NCI-H2107 (cell line): ENCODE data around the gene ZNF341.
"Not testable (repeated sequence)": the region's sequence is repeated elsewhere in the genome, so short reads cannot be mapped to it uniquely, and the experiment has no call there.

Experiments used
- DNase-seq: peaks from one replicate; lab custom pipeline; 2025; lab: John Stamatoyannopoulos, UW

ZNF341 gene

DNA sequence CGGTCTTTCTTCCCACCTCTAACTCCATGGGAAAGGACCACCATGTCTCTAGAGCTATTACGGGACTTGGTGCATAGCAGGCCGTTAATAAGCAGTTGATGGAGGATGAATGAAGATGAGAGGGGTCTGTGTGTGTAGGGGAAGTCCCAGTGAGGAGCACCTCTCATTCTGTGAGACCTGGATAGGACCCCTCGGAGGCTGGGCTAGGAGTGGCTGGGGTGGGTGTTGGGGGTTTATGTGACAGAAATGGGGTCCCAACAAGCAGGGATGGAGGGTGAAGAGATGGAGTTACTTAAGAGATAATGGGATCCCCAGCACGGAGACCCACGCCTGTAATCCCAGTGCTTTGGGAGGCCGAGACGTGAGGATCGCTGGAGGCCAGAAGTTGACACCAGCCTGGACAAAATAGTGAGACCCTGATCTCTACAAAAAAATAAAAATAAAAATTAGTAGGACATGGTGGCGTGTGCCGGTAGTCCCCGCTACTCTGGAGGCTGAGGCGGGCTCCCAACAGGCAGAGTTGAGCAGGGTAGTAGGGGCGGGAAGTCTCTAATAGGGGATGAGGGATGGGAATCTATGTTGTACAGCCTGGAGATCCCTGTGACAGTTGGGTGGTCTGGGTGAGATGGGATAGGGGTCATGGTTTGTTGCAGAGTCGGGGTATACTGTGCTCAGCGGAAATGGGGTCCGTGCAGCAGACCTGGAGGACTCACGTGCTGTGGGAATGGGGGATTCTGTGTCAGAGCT lies 677 bp upstream of the ZNF341 start:
- DNase-seq = no peak

DNA sequence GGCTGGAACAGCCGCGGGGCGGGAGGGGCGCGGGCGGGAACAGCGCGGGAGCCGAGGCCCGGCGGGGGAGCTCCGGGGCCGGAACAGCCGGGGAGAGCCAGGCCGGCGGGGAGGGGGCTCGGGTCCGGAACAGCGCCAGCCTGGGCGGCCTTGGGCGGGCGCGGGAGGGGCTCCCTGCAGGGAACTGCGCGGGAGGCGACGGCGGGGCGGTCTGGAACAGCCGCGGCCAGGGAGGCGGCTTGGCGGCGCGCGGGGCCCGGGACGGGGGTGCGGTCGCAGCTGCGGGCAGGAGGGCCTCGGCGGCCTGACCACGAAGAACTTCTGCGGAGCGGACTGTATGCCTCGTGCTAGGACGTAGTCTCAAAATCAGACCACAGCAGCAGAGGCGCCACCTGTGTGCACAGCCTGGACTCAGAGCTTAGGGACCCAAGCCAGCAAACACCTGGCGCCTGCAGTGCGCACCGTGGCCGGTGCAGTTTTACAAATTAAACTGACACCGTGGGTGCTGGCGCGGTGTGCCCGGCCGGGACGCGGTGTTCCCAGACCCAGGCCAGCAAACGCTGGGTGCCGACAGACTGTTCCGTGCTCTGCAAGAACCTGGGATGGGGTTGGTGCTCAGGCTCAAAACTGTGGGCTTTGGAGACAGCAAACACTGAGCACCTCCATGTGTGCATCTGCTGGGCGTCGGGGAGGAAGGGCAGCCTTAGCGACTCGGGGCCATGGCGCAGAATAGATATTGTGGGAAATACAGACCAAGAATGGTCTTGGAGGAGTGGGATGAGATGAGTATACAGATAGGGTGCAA lies 572 bp downstream of the ZNF341 start:
- DNase-seq = no peak

DNA sequence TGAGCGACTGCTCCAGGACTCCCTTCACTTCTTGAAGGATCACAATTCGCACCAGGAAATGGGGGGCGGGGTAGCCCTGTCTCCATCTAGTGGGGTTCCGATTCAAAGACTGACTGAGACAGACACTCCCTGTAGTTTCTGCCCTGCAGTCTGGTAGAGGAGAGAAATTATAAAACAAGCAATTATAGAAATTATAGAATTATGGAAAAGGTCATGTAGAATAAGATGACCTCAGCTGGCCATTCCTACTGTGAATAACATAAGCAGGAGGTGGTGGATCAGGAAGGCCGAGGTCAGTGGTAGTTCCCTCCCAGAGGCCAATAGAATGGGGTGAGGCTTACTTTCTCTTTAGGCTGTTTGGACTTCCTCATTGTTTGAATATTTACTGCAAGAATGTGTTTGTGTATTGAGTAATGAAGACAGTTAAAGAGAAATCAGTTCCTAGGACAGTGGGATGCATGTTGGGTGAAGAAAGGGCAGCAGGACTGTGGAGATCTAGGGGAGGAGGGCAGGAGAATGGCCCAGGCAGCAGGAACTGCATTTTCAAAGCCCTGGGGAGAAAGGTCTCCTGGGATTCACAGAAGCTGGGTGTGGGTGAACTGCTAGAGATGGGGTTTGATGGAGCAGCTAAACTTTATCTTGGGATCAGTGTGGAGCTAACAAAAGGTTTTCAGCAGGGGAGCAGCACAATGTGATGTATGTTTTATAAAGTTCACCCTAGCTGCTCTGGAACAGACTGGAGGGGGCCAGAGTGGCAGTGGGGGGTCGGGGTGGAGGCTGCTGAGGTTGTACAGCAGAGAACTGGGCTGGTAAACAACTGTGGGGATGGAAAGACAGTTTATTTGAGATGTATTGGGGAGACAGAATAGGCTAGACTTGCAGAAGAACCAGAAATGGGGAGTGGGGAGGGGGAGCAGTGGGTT lies 2.1 kb downstream of the ZNF341 start:
- DNase-seq = no peak

DNA sequence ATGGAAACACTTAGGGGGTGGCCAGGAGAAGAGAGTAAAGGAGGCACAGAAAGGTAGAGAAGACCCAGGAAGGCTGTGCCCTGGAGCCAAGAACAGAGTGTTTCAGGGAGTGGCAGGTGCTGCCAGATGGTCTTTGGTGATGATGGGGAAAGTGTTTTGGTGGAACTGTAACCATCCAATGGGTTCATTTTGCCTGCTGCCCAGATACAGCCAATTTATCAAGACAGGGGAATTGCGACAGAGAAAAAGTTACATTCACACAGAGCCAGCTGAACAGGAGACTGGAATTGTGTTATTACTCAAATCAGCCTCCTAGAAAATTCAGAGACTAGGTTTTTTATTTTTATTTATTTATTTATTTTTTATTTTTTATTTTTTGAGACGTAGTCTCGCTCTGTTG lies 5.2 kb downstream of the ZNF341 start:
- no peak for DNase-seq

DNA sequence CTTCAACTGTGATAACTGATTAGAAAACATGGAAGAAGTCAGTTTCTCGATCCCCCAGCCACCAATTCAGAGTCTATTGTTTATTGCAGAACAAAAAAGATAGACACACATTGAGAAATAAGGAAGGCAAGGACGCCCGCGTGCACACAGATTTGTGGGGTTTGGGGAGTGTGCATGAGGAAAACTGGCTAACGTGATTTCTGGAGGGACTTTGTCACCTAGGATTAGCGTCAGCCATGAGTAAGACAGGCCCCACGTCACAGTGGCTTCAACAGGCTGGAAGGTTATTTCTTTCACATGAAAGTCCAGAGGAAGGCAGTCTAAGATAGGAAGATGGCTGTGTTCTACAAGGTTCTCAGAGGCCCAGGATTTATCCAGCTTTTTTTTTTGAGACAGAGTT lies 7.7 kb downstream of the ZNF341 start:
- no peak for DNase-seq

DNA sequence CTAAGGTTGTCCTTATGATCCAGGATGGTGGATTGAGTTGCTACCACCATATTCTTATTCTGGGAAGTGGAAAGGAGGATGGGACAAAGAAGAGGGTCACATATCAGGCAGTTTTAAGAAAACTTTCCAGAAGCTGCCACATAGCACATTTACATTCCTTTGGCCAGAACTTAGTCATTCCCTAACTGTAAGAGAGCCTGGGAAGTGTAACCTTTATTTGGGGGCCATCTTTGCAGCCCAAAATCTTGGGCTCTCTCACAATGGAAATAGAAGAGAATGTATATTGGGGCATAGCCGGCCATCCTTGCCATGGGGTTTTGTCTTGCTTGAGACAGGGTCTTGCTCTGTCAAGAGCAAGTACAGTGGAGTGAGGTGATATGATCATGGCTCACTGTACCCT lies 8.4 kb downstream of the ZNF341 start:
- no peak for DNase-seq

DNA sequence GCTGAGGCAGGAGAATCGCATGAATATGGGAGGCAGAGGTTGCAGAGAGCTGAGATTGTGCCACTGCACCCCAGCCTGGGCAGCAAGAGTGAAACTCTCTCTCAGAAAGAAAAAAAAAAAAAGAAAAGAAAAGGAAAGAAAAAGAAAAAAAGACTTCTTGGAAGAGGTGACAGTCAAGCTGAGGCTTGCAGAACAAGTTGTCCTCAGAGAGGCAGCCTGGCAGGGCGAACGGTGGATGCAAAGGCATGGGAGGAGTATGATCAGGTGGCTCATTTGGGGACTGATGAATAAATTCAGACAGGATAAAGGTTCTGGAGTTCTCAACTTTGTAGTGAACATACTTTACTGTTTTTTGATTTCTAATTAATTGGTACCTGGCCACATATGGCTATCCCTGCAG lies 12.4 kb downstream of the ZNF341 start:
- no peak for DNase-seq

DNA sequence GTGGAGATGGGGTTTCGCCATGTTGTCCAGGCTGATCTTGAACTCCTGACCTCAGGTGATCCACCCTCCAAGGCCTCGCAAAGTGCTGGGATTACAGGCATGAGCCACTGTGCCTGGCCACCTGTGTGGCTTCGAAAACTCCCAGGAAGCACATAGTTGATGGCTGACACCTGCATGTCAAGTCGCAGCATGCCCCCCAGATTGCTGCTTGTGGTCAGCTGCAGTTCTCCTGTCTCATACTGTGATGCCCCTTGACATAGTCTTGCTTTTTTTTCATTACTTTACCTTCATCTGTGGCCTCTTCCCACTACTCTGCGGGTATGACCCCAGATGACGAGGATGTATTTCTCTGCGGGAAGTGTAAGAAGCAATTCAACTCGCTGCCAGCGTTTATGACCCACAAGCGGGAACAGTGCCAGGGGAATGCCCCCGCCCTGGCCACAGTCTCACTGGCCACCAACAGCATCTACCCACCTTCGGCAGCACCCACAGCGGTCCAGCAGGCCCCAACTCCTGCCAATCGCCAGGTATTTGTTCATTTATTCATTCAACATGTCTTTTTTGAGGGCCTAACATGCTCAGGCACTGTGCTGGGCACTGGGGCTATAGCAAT lies 13.1 kb downstream of the ZNF341 start:
- no peak for DNase-seq

DNA sequence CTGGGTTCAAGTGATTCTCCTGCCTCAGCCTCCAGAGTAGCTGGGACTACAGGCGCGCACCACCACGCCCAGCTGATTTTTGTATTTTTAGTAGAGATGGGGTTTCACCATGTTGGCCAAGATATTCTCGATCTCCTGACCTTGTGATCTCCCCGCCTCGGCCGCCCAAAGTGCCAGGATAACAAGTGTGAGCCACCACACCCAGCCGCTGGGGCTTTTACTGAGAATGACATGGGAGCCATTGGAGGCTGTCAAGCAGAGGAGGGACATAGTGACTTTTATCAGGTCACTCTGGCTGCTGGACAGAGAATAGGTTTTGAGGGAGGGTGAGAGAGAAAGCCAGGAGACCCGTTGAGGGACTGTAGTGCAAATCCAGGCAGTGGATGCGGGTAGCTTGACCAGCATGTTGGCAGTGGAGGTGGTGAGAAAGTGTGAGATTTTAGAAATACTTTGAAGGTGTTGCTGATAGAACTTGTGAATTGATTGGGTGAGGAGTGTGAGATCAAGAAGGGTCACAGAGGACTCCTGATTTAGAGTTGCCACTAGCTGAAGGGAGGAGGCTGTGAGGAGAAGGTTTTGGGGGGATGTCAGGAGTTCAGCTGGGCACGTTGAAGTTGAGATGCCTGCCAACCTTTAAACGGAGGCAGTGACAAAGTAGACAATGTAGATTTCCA lies 14.7 kb downstream of the ZNF341 start:
- no peak for DNase-seq

DNA sequence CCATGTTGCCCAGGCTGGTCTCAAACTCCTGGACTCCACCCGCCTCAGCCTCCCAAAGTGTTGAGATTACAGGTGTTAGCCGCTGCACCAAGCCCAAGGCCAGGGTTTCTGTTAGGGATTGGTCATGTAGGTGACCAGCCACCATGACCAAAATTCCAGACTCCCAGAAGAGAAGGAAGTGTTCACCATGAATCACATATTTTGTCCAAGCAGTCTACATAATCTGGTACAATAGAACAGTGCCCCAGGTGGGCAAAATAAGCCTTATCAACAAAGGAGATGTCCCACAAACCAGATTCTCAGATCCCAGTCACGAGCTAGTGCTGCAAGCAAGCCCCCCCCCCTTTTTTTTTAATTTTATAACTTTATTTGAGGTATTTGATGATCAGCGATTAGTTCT lies 20.0 kb downstream of the ZNF341 start:
- DNase-seq = no peak

DNA sequence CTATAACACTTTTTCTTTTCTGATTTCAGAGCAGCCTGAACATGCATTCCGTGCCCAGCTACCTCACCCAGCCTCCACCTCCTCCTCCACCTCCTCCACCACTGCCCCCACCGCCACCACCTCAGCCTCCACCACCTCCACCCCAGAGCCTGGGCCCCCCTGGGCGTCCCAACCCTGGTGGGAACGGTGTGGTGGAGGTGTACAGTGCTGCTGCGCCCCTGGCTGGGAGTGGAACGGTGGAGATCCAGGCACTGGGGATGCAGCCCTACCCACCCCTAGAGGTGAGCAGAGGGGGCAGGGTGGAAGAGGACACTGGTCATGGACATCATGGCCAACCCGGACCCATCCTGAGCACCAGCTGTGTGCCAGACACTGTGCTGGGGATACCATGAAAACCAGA lies 21.3 kb downstream of the ZNF341 start:
- no peak for DNase-seq

DNA sequence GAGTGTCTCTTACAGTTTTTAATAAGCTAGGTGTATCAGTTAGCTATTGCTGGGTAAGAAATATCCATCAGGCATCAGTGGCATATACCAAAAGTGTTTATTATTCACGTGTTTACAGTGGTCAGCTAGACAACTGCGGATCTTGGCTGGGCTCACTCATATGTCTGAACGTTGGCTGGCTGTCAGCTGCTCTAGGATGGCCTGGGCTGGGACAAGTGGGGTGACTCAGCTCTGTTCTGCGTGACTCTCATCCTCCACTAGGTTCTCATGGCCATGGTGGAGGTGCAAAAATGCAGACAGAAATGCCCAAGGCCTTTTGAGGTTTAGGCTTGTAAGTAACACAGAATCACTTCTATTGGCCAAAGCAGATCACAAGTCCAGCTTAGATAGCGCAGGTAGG lies 22.0 kb downstream of the ZNF341 start:
- DNase-seq = no peak

DNA sequence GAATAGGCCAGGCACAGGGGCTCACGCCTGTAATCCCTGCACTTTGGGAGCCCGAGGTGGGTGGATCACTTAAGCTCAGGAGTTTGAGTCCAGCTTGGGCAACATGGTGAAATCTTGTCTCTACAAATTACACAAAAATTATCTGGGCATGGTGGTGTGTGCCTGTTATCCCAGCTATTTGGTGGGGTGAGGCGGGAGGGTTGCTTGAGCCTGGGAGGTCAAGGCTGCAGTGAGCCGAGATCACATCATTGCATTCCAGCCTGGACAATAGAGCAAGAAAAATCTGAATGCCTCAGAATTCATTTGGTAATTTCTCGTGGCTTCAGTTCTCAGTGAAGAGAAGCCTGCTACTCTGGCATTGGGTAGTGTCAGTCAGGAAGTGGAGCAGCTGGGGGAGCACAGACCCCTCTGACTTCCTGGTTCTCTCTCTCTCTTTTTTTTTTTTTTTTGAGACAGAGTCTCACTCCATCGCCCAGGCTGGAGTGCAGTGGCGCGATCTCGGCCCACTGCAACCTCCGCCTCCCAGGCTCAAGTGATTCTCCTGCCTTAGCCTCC lies 24.2 kb downstream of the ZNF341 start:
- not testable (repeated sequence) for DNase-seq

DNA sequence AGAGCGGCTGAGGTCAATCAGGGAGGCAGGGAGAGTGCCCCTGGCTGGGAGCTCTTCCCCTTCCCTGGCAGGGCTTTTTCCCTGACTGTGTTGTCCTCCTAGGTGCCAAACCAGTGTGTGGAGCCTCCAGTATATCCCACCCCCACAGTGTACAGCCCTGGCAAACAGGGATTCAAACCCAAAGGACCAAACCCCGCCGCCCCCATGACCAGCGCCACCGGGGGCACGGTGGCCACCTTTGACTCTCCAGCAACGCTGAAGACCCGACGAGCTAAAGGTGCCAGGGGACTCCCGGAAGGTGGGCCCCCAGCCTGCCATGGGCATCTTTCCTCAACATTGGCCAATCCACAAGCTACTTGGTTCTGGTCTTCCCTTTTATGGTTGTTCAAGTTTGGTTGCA lies 25.2 kb downstream of the ZNF341 start:
- DNase-seq = no peak

DNA sequence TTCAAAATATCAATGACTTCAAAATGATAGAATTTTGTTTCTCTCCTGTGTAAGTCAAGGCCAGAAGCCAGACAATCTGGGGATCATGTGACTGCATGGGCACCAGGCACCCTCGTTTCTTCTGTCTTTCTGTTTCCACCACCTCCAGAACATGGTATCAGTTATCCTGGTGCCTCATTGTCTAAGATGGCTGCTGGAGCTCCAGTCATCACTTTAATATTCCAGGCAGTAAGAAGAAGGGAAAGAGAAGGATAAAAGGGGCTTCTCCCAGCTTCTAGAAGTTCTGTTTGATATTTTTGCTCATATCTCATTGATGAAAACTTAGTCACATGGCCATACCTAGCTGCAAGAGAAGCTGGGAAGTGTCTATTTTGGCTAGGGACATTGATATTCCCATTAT lies 25.7 kb downstream of the ZNF341 start:
- DNase-seq = no peak

DNA sequence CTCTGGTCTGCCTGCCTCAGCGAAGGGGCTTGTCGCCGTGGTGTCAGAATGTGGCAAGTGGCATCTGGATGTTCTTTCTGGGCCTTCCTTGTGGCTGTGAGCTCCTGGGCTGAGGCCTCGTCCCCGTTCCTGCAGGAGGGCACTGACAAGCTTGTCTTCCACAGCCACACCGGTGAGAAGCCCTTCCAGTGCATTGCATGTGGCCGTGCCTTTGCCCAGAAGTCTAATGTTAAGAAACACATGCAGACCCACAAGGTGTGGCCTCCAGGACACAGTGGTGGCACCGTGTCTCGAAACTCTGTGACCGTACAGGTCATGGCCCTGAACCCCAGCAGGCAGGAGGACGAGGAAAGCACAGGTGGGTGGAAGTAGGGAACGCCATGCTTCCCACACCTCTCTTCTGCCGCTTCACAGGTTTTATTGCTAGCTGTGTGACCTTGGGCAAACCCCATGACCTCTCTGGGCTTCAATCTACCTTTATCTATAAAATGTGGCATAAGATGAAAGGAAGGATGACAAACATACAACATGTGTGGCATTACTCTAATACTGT lies 30.0 kb downstream of the ZNF341 start:
- DNase-seq = no peak

DNA sequence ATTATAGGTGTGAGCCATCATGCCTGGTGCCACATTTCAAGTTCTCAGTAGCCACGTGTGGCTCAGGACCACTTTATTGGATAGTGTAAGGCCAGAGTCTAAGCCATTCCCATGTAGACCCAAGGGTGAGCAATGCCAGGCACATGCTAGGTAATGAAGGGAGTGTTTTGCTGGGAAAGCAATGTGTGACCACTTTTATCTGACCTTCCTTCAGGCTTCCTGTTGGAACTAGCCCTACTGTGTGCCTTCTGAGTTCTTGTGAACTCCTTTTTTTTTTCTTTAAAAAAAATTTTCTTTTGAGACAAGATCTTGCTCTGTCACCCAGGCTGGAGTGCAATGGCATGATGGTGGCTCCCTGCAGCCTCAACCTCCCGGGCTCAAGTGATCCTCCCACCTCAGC lies 33.3 kb downstream of the ZNF341 start:
- DNase-seq = no peak

DNA sequence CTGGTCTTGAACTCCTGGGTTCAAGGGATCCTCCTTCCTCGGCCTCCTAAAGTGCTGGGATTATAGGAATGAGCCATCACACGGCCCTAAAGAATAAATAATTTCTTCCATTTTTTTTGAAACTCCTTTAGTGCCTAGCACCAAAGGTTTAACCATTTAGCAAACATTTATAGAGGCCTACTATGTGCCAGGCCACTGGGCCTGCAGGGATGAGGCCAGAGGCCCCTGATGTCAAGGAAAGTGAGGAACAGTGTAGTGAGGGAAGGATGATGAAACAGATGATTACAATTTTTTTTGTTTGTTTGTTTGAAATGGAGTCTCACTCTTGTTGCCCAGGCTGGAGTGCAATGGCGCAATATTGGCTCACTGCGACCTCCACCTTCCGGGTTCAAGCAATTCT lies 33.8 kb downstream of the ZNF341 start:
- DNase-seq = no peak

DNA sequence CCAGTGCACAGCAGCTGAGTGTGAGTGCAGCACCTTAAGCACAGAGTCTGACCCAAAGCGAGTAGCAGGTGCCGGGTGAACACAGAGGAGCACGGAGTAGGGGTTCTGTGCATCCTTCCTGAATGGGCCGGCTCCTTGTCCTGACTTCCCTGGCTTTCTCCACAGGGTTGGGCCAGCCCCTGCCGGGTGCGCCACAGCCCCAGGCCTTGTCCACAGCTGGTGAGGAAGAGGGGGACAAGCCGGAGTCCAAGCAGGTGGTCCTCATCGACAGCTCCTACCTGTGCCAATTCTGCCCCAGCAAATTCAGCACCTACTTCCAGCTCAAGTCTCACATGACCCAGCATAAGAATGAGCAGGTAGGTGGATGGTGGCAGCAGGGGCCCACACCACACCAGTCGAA lies 34.9 kb downstream of the ZNF341 start:
- DNase-seq = no peak

DNA sequence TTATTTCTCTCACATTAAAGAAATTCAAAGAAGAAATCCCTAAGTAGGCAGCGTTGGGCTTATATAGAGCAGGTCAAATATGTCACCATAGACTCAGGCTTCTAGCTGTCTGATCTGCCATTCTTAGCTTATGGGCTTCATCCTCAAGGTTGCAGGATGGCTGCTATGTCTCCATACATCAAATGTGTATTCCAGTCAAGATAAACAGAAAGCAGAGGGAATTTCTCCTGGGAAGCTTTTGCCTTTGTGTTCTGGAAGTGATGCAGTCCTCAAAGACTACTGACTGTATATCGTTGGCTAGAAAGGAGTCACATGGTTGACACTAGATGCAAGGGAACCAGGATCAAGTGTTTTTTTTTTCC lies 36.0 kb downstream of the ZNF341 start:
- DNase-seq = no peak

DNA sequence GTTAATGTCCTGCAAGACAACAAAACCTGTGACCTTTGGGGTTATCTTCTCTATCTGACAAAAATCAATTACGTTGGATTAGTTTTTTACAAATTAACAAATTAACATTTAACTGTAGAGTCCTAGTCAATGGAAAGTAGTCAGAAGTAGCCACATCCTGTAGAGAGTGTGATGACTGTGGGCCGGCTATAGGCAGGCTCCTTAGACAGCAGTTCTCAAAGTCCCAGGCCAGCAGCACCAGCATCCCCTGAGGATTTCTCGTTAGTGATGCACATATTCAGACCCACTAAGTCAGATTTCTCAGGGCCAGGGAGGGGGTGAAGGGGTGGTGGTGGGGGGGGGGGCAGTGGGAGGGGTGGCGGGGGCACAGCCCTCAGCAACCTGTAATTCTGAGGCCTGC lies 37.2 kb downstream of the ZNF341 start:
- no peak for DNase-seq
